ENCODE measurements around the gene GALNT3.
A peak's percentile ranks its signal among the peaks of the same experiment; 100 is the strongest.

GALNT3 gene

GRCh38 chr2:165790466-165790865, 3.6 kb downstream of the GALNT3 start:
- H3K4me3 ChIP-seq (ENCODE audit: low read length) = no peak overlapping the region
- DNase-seq (ENCODE audit: low read depth) = no peak
- TF ChIP-seq CTCF (conservative IDR thresholded peaks at IDR 0.05; ENCODE audit: low read length) = no peak

- H3K4me3 ChIP-seq (ENCODE audit: low read length) = no peak overlapping the region
- no peak for TF ChIP-seq CTCF (conservative IDR thresholded peaks at IDR 0.05; ENCODE audit: low read length)
- no peak for DNase-seq (ENCODE audit: low read depth)
Measured at GRCh38 chr2:165787334-165787733, 6.7 kb downstream of the GALNT3 start.

DNA sequence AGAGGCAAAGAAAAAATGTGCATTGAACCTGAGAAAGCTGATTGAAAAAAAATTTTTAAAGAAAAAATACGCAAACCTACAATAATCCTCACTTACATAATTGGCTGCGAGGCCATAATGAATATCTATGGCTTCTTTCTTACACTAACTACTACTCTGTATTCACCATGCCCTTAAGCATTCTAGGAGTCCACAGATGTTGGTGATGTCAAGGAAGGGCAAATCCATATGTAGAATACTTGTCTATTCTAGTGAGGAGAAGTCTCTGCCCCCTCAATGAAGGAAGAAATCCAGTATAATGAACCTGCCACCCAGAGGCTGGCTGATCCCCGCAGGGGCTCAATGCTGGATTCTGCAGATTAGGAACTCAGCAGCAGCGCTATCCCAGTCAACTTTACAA, 14.3 kb downstream of the GALNT3 start:
- H3K4me3 ChIP-seq (ENCODE audit: low read length) = no peak overlapping the region
- no peak for TF ChIP-seq CTCF (conservative IDR thresholded peaks at IDR 0.05; ENCODE audit: low read length)
- no peak for DNase-seq (ENCODE audit: low read depth)

DNA sequence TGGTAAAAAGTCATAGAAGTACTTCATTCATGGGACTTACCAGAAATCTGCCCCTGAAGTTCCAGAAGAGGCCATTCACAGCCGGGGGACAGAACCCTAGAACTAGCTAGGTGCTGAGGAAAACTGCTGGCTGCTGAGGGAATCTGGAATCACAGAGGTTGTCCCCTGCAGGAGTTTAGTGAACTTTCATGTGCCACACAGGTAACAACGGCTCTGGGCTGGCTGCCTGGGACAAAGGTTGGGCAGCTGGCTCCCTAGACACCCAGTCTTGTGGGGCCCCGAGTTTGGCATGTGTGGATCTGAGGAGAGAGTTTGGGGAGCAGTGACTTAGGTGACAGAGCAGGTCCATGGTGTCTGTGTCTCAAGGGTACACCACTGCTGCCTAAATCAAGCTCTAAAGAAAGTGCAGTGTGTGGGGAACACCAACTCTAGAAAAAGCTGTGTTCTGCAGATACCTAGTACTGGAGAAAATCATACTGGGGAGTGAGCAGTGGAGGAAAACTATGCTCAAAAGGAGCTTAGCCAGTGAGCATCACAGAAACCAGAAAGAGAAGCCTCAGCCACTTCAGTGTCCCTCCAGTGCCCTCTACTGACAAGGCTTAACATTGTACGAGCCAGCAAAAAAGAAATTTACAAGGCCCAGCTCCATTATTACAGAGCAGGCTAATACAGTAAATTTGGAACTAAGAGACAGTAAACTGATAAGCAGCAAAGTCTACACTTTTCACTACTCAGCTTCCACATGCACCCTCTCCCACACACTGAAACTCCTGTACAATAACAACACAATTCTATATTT, 15.2 kb downstream of the GALNT3 start:
- H3K4me3 ChIP-seq (ENCODE audit: low read length) = no peak overlapping the region
- TF ChIP-seq CTCF (conservative IDR thresholded peaks at IDR 0.05; ENCODE audit: low read length) = peak; percentile 41
- DNase-seq (ENCODE audit: low read depth) = no peak

GRCh38 chr2:165778187-165778556, 15.9 kb downstream of the GALNT3 start:
- H3K4me3 ChIP-seq (ENCODE audit: low read length) = no peak overlapping the region
- no peak for TF ChIP-seq CTCF (conservative IDR thresholded peaks at IDR 0.05; ENCODE audit: low read length)
- DNase-seq (ENCODE audit: low read depth) = no peak

GRCh38 chr2:165777522-165778186, 16.4 kb downstream of the GALNT3 start:
- no peak overlapping the region for H3K4me3 ChIP-seq (ENCODE audit: low read length)
- no peak for TF ChIP-seq CTCF (conservative IDR thresholded peaks at IDR 0.05; ENCODE audit: low read length)
- no peak for DNase-seq (ENCODE audit: low read depth)

GRCh38 chr2:165776796-165777195, 17.3 kb downstream of the GALNT3 start:
- DNase-seq (ENCODE audit: low read depth) = no peak
- TF ChIP-seq CTCF (conservative IDR thresholded peaks at IDR 0.05; ENCODE audit: low read length) = no peak
- no peak overlapping the region for H3K4me3 ChIP-seq (ENCODE audit: low read length)

Measured in AG10803 (cell line).